ENCODE data around the gene RBFOX2.

GRCh38 chr22:35957589-35957988, 71.0 kb downstream of the RBFOX2 start:
- no peak for TF ChIP-seq POLR2AphosphoS5 (IDR thresholded peaks at IDR 0.05; ENCODE audit: low read depth, low read length)
- TF ChIP-seq TAF1 (IDR thresholded peaks at IDR 0.05; ENCODE audit: borderline replicate concordance, insufficient read depth, low read length): no peak
